ENCODE results near the gene ERI3.

- TF ChIP-seq EZH2 (IDR thresholded peaks at IDR 0.05; ENCODE audit: borderline replicate concordance, low read depth, low read length, severe bottlenecking) (no peak), POLR2A (IDR thresholded peaks at IDR 0.05; ENCODE audit: low read depth, low read length) (no peak)
Measured at GRCh38 chr1:44328671-44329416, 26.2 kb downstream of the ERI3 start.

Measured in endothelial cell of umbilical vein (primary cell).